Stimulated activated CD8-positive, alpha-beta memory T cell treated with anti-CD3 and anti-CD28 coated beads, Interleukin-4, amount 100 ng/mL, for 24 hours (primary cell): Measurements from ENCODE around the gene TMEM131L.
A peak's percentile ranks its signal among the peaks of the same experiment; 100 is the strongest.

ENCODE experiments used
- DNase-seq: peaks from one replicate; pipeline ENCODE4 v3.0.0-alpha.2; 2020; ENCODE audit warnings: low read depth

TMEM131L gene

GRCh38 chr4:153479101-153479500, 12.9 kb downstream of the TMEM131L start:
- no peak for DNase-seq

GRCh38 chr4:153480704-153481103, 14.5 kb downstream of the TMEM131L start:
- no peak for DNase-seq

GRCh38 chr4:153481478-153481877, 15.3 kb downstream of the TMEM131L start:
- DNase-seq = no peak

- no peak for DNase-seq
Measured at GRCh38 chr4:153483432-153484418, 17.6 kb downstream of the TMEM131L start.

- DNase-seq = no peak
Measured at GRCh38 chr4:153485359-153485758, 19.2 kb downstream of the TMEM131L start.

- DNase-seq = no peak
Measured at GRCh38 chr4:153485860-153486259, 19.7 kb downstream of the TMEM131L start.

- DNase-seq = no peak
Measured at GRCh38 chr4:153486281-153487151, 20.4 kb downstream of the TMEM131L start.

- DNase-seq = peak; percentile 69
Measured at GRCh38 chr4:153488006-153488891, 22.1 kb downstream of the TMEM131L start.

GRCh38 chr4:153489856-153490558, 23.8 kb downstream of the TMEM131L start:
- DNase-seq = no peak

- DNase-seq = no peak
Measured at GRCh38 chr4:153490985-153491483, 24.9 kb downstream of the TMEM131L start.

- DNase-seq = no peak
Measured at GRCh38 chr4:153494562-153494961, 28.4 kb downstream of the TMEM131L start.

GRCh38 chr4:153495480-153496193, 29.5 kb downstream of the TMEM131L start:
- no peak for DNase-seq

- peak; percentile 19 for DNase-seq
Measured at GRCh38 chr4:153497091-153497531, 31.0 kb downstream of the TMEM131L start.

- no peak for DNase-seq
Measured at GRCh38 chr4:153497988-153498967, 32.1 kb downstream of the TMEM131L start.

- DNase-seq = no peak
Measured at GRCh38 chr4:153499005-153499404, 32.8 kb downstream of the TMEM131L start.

GRCh38 chr4:153501578-153501977, 35.4 kb downstream of the TMEM131L start:
- DNase-seq = no peak

- no peak for DNase-seq
Measured at GRCh38 chr4:153502584-153502983, 36.4 kb downstream of the TMEM131L start.

GRCh38 chr4:153506341-153507309, 40.5 kb downstream of the TMEM131L start:
- DNase-seq = no peak
